ENCODE results near the gene NMNAT2.

- TF ChIP-seq EZH2 (IDR thresholded peaks at IDR 0.05; ENCODE audit: insufficient read depth, poor library complexity, severe bottlenecking) (no peak), EZH2phosphoT487 (IDR thresholded peaks at IDR 0.05; ENCODE audit: insufficient read depth, low read depth) (no peak)
These were observed 141.6 kb downstream of the NMNAT2 start for GRCh38 chr1:183276386-183277080.

Measured in GM23248 (cell line).